AG10803 (cell line): ENCODE data around the gene HUS1.
"Not testable (repeated sequence)": the region's sequence is repeated elsewhere in the genome, so short reads cannot be mapped to it uniquely, and the experiment has no call there.

ENCODE experiments used
- DNase-seq: peaks from one replicate; pipeline ENCODE4 v3.0.0; 2010; ENCODE audit warnings: low read depth
- H3K4me3 ChIP-seq: 2 replicates; pipeline ENCODE4 v1.5.1; 2011; ENCODE audit warnings: mild to moderate bottlenecking, low read length, control low read depth
- CTCF ChIP-seq: conservative IDR thresholded peaks from 2 replicates; pipeline ENCODE4 v1.5.1; 2011; ENCODE audit warnings: mild to moderate bottlenecking, low read length, control low read depth, inconsistent platforms

HUS1 gene

GRCh38 chr7:48009954-48010353, 30.5 kb upstream of the HUS1 start:
- no peak overlapping the region for H3K4me3 ChIP-seq
- TF ChIP-seq CTCF: no peak
- DNase-seq: no peak

- DNase-seq: no peak
- TF ChIP-seq CTCF: no peak
- no peak overlapping the region for H3K4me3 ChIP-seq
These were observed 29.8 kb upstream of the HUS1 start for GRCh38 chr7:48009257-48009656.

- no peak overlapping the region for H3K4me3 ChIP-seq
- no peak for DNase-seq
- TF ChIP-seq CTCF: no peak
These were observed 27.5 kb upstream of the HUS1 start for GRCh38 chr7:48006866-48007265.

GRCh38 chr7:48004638-48005037, 25.2 kb upstream of the HUS1 start:
- no peak overlapping the region for H3K4me3 ChIP-seq
- no peak for DNase-seq
- no peak for TF ChIP-seq CTCF

GRCh38 chr7:48004032-48004431, 24.6 kb upstream of the HUS1 start:
- H3K4me3 ChIP-seq: no peak overlapping the region
- no peak for TF ChIP-seq CTCF
- DNase-seq: peak; percentile 20

- not testable (repeated sequence) for DNase-seq, H3K4me3 ChIP-seq
These were observed 20.7 kb upstream of the HUS1 start for GRCh38 chr7:48000164-48000563.

- no peak for TF ChIP-seq CTCF
- DNase-seq: no peak
- no peak overlapping the region for H3K4me3 ChIP-seq
These were observed 20.0 kb upstream of the HUS1 start for GRCh38 chr7:47999413-47999812.

GRCh38 chr7:47992446-47992845, 13.0 kb upstream of the HUS1 start:
- 0 out of 2 replicates have a peak, but pooled peaks have one; percentile 5 for TF ChIP-seq CTCF
- no peak for DNase-seq
- no peak overlapping the region for H3K4me3 ChIP-seq
